CD4-positive, alpha-beta T cell (primary cell): Measurements from ENCODE around the gene HOXA3. TPM values are rescaled to one million over a fixed set of nuclear protein-coding genes. Genes with fewer than 3 reads are reported as not detected.

Source experiments
- ATAC-seq: fragments of 200-7000 bp; cut with Tn5 transposase; one replicate; pipeline ENCODE4 v1.10.0; 2022; ENCODE audit warnings: mild to moderate bottlenecking; ENCODE audit not compliant: poor library complexity
- CTCF ChIA-PET: fragments of 350-600 bp; sonication (Branson Sonifier 250); formaldehyde crosslinking; loops from one replicate; lab custom pipeline; 2021; ENCODE audit warnings: antibody characterized with exemption, inconsistent platforms; lab: Charles Lee
- POLR2A ChIA-PET: fragments of 350-600 bp; sonication (Branson Sonifier 250); formaldehyde crosslinking; loops from one replicate; lab custom pipeline; 2021; ENCODE audit warnings: antibody characterized with exemption, inconsistent platforms; lab: Charles Lee
- DNase-seq, 14 experiments: peaks; one replicate each; pipeline ENCODE4 v3.0.0-alpha.2; 2013 to 2020; ENCODE audit warnings: mixed read lengths in 2 of 14
- H3K27ac ChIP-seq, 2 donors: one replicate each; pipeline versions ENCODE4 v1.5.1 to v1.7.0; 2013; ENCODE audit warnings: low read length in 2 of 2, low read depth in 1 of 2, mild to moderate bottlenecking in 1 of 2
- H3K27me3 ChIP-seq, 2 experiments: 1 replicate in 1 of 2; 2 replicates in 1 of 2; pipeline versions ENCODE4 v1.6.1 to v1.7.0; 2013; ENCODE audit warnings: low read length in 2 of 2, control low read depth in 1 of 2, mild to moderate bottlenecking in 1 of 2, moderate library complexity in 1 of 2; ENCODE audit not compliant: insufficient read depth in 2 of 2, control insufficient read depth in 1 of 2
- H3K36me3 ChIP-seq: one replicate; pipeline ENCODE4 v1.6.1; 2013; ENCODE audit warnings: low read length, control low read depth; ENCODE audit not compliant: insufficient read depth
- H3K4me1 ChIP-seq: one replicate; pipeline ENCODE4 v1.6.1; 2013; ENCODE audit warnings: low read length, control low read depth; ENCODE audit not compliant: insufficient read depth
- H3K4me3 ChIP-seq: one replicate; pipeline ENCODE4 v1.5.1; 2013; ENCODE audit warnings: mild to moderate bottlenecking, low read length, moderate library complexity
- H3K9me3 ChIP-seq, 2 experiments: 1 replicate in 1 of 2; 2 replicates in 1 of 2; pipeline versions ENCODE4 v1.6.1 to v1.7.0; 2013; ENCODE audit warnings: low read length in 2 of 2, mild to moderate bottlenecking in 2 of 2, control low read depth in 1 of 2, moderate library complexity in 1 of 2; ENCODE audit not compliant: control insufficient read depth in 1 of 2, insufficient read depth in 1 of 2
- H3K27ac Mint-ChIP-seq: one replicate; pipeline ENCODE4 v1.8.0; 2020; ENCODE audit warnings: mixed read lengths
- H3K27me3 Mint-ChIP-seq: one replicate; pipeline ENCODE4 v1.8.0; 2021; ENCODE audit warnings: mixed read lengths
- H3K36me3 Mint-ChIP-seq: one replicate; pipeline ENCODE4 v1.8.0; 2021; ENCODE audit warnings: low read depth, mixed read lengths
- H3K4me1 Mint-ChIP-seq: one replicate; pipeline ENCODE4 v1.8.0; 2021; ENCODE audit warnings: low read depth, mixed read lengths
- H3K4me3 Mint-ChIP-seq: one replicate; pipeline ENCODE4 v1.8.0; 2020; ENCODE audit warnings: mild to moderate bottlenecking, mixed read lengths
- H3K9me3 Mint-ChIP-seq: one replicate; pipeline ENCODE4 v1.8.0; 2020; ENCODE audit warnings: mixed read lengths
- CTCF ChIP-seq: fragments of 200-600 bp; IDR thresholded peaks from one replicate; pipeline ENCODE4 v1.8.0; 2022; ENCODE audit warnings: antibody characterized with exemption, mild to moderate bottlenecking
- intact Hi-C, 2 experiments: fragments of 100-400 bp; cut with DNase I in 1 of 2; cut with micrococcal nuclease in 1 of 2; formaldehyde crosslinking; loops; one replicate each; pipeline versions ENCODE4 v1.15.1 to v1.9.0; 2023 to 2025; cut with DNase I, micrococcal nuclease
- total RNA-seq, 174 experiments: library from RNA in 2 of 174; stranded (reverse) in 2 of 174; gene quantifications; one replicate each; pipeline ENCODE4 v1.2.3 and lab custom pipeline; 2021 to 2026

The HOXA3 gene
- total RNA-seq, 2 experiments from 2014 or later = not detected

DNA sequence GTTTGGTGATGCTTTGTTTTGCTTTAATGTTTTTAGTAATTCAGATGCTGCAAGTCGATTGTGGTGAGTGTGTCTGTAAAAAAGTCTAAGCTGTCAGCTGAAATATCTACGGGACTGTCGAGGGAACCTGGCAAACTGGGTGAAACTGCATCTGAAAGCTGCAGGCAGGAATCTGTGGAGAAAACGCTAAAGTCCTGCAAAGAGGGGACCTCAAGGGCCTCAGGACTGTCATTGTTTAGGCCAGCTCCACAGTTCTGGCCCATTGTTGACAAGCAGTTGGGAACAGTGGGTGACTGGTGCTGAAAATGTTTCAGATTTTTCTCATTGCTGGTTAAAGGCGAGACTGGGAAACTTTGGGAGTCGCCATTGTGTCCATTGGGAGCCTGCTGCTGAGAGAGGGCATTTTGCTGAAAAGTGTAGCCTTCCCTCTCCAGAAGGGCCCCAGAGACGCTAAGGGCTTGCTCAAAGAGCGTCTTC is 51.7 kb downstream of the HOXA3 start:
- intact Hi-C loops = no loop called here
- H3K27ac ChIP-seq = no peak overlapping the region
- Mint-ChIP-seq H3K36me3 (no peaks in the 10 kb centered on the region), H3K27me3 (peaks cover 91% of the 10 kb centered on the region), H3K4me3 (no peak overlapping the region), H3K4me1 (peaks cover 28% of the 10 kb centered on the region), H3K9me3 (no peaks in the 10 kb centered on the region), H3K27ac (no peak overlapping the region)
- H3K4me3 ChIP-seq = no peak overlapping the region
- POLR2A ChIA-PET = no interaction called here
- TF ChIP-seq CTCF = no peak
- ATAC-seq (no peak), DNase-seq (no peak)
- no peaks in the 10 kb centered on the region for H3K36me3 ChIP-seq
- H3K27me3 ChIP-seq = peaks cover 70 to 79% of the 10 kb centered on the region in 2 experiments
- CTCF ChIA-PET = no interaction called here
- peaks cover 41% of the 10 kb centered on the region for H3K4me1 ChIP-seq
- H3K9me3 ChIP-seq = peaks cover 0 to 21% of the 10 kb centered on the region in 2 experiments

GRCh38 chr7:27099453-27100370 is 52.7 kb downstream of the HOXA3 start:
- Mint-ChIP-seq H3K27me3 (peaks cover 91% of the 10 kb centered on the region), H3K4me3 (no peak overlapping the region), H3K36me3 (no peaks in the 10 kb centered on the region), H3K9me3 (no peaks in the 10 kb centered on the region), H3K27ac (no peak overlapping the region), H3K4me1 (peaks cover 34% of the 10 kb centered on the region)
- Histone ChIP-seq H3K36me3 (no peaks in the 10 kb centered on the region), H3K27me3 (peaks cover 68 to 78% of the 10 kb centered on the region in 2 experiments), H3K4me3 (no peak overlapping the region), H3K27ac (no peak overlapping the region), H3K9me3 (peaks cover 0 to 21% of the 10 kb centered on the region in 2 experiments), H3K4me1 (peaks cover 51% of the 10 kb centered on the region)
- no peak for DNase-seq
- no peak for ATAC-seq
- no peak for TF ChIP-seq CTCF
- intact Hi-C loops = loop anchor here in 1 of 2 experiments (10.0 kb wide), 2 partner anchors 235 to 1245 kb away; partner anchors contain the start of gene SKAP2
- ChIA-PET CTCF (no interaction called here), POLR2A (no interaction called here)

DNA sequence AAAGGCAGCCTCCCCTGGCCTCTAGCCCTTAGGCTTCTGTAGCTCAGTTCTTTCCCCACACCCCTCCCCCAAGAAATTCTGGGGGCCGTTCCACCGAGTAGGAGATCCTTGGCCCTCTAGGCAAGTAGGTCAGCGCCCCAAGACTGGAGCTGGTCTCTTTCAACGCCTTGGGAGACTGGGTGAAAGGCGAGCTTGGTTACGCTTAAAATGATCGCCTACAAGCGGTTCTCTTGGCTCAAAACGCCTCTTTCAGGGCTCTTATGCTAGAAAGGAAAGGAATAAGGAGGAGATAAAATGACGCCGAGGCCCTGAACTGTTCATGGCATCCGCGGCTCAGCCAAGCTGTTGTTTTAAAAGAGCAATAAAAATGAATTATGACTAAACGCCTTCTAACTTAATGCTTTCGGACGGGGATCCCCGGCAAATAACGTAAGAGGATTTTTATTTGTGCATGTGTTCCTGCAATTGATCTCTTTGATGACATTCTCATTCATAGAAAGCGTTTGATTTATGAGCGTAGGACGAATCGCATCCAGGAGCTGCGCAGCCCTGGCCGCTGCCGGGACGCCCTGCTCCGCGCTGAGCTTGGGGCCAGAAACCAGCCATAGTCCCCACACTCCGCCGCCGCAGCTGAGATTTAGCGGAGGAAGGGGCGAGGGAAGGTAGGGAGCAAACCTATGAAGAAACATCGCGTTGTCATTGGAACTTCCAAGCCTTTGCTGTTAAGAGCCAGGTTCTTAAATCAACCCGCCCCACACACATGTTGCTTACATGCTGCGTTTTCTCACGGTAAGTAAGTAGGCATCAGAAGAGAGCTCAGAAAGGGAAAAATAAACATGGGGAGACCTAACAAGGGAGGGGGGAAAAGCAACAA is 53.6 kb downstream of the HOXA3 start:
- Mint-ChIP-seq H3K9me3 (no peaks in the 10 kb centered on the region), H3K27ac (no peak overlapping the region), H3K4me3 (peak overlapping the region; percentile 13), H3K36me3 (no peaks in the 10 kb centered on the region), H3K4me1 (peaks cover 38% of the 10 kb centered on the region), H3K27me3 (peaks cover 91% of the 10 kb centered on the region)
- TF ChIP-seq CTCF = no peak
- intact Hi-C loops = loop anchor here in 1 of 2 experiments (10.0 kb wide), 2 partner anchors 234 to 1244 kb away; partner anchors contain the start of gene SKAP2
- no peak for DNase-seq
- H3K9me3 ChIP-seq = peaks cover 0 to 25% of the 10 kb centered on the region in 2 experiments
- peaks cover 56% of the 10 kb centered on the region for H3K4me1 ChIP-seq
- H3K36me3 ChIP-seq = no peaks in the 10 kb centered on the region
- ChIA-PET POLR2A (no interaction called here), CTCF (no interaction called here)
- peaks cover 68 to 78% of the 10 kb centered on the region in 2 experiments for H3K27me3 ChIP-seq
- H3K27ac ChIP-seq = no peak overlapping the region
- ATAC-seq = no peak
- no peak overlapping the region for H3K4me3 ChIP-seq
